Activated T-helper 1 cell treated with anti-CD3 and anti-CD28 coated beads, Interleukin-12 subunit alpha, Interleukin-12 subunit beta, Interleukin-2, Interleukin-4 antibody, amounts not matched to agents 30 ng/mL and 10 ng/mL and 1 ng/mL, durations not matched to agents 14 hours and 24 hours and 36 hours (primary cell): ENCODE results near the gene MSI2. TPM values are rescaled to one million over a fixed set of nuclear protein-coding genes. Genes with fewer than 3 reads are reported as not detected.

Experiments used
- DNase-seq: peaks from one replicate; pipeline ENCODE4 v3.0.0; 2021; ENCODE audit warnings: low spot score
- H3K27ac Mint-ChIP-seq: one replicate; pipeline ENCODE4 v1.8.0; 2021; ENCODE audit warnings: mild to moderate bottlenecking, mixed read lengths
- H3K27me3 Mint-ChIP-seq: one replicate; pipeline ENCODE4 v1.8.0; 2022; ENCODE audit warnings: mild to moderate bottlenecking, moderate library complexity, mixed read lengths; ENCODE audit not compliant: insufficient read depth
- H3K36me3 Mint-ChIP-seq: one replicate; pipeline ENCODE4 v1.8.0; 2021; ENCODE audit warnings: low read depth, mixed read lengths
- H3K4me1 Mint-ChIP-seq: one replicate; pipeline ENCODE4 v1.8.0; 2021; ENCODE audit warnings: low read depth, mixed read lengths
- H3K4me3 Mint-ChIP-seq: one replicate; pipeline ENCODE4 v1.8.0; 2021; ENCODE audit warnings: mild to moderate bottlenecking, moderate library complexity, mixed read lengths
- H3K9me3 Mint-ChIP-seq: one replicate; pipeline ENCODE4 v1.8.0; 2021; ENCODE audit warnings: mixed read lengths
- intact Hi-C: fragments of 100-400 bp; cut with micrococcal nuclease; formaldehyde crosslinking; loops from one replicate; pipeline ENCODE4 v1.15.1; 2024
- total RNA-seq: library from RNA; stranded (reverse); gene quantifications from 2 replicates; pipeline ENCODE4 v1.2.3, GENCODE V29; 2022

MSI2 gene
- total RNA-seq, 1 donor from 2014 or later: 278 TPM

GRCh38 chr17:57550668-57551315, 294.5 kb downstream of the MSI2 start:
- peaks cover 8% of the 10 kb centered on the region for H3K36me3 Mint-ChIP-seq
- intact Hi-C loops: no loop called here
- H3K9me3 Mint-ChIP-seq: no peaks in the 10 kb centered on the region
- no peak for DNase-seq
- no peaks in the 10 kb centered on the region for H3K27me3 Mint-ChIP-seq
- H3K4me3 Mint-ChIP-seq: no peak overlapping the region
- no peak overlapping the region for H3K27ac Mint-ChIP-seq
- H3K4me1 Mint-ChIP-seq: peaks cover 12% of the 10 kb centered on the region

- Mint-ChIP-seq H3K4me1 (peaks cover 11% of the 10 kb centered on the region), H3K27ac (no peak overlapping the region), H3K27me3 (no peaks in the 10 kb centered on the region), H3K36me3 (peaks cover 8% of the 10 kb centered on the region), H3K4me3 (no peak overlapping the region), H3K9me3 (no peaks in the 10 kb centered on the region)
- DNase-seq: no peak
- intact Hi-C loops: no loop called here
Observed at GRCh38 chr17:57551321-57552079, 295.2 kb downstream of the MSI2 start.

- no peaks in the 10 kb centered on the region for H3K9me3 Mint-ChIP-seq
- peaks cover 5% of the 10 kb centered on the region for H3K4me1 Mint-ChIP-seq
- H3K27ac Mint-ChIP-seq: no peak overlapping the region
- H3K27me3 Mint-ChIP-seq: no peaks in the 10 kb centered on the region
- intact Hi-C loops: no loop called here
- H3K4me3 Mint-ChIP-seq: no peak overlapping the region
- no peak for DNase-seq
- H3K36me3 Mint-ChIP-seq: peaks cover 10% of the 10 kb centered on the region
Observed at GRCh38 chr17:57552114-57552624, 295.8 kb downstream of the MSI2 start.

- H3K9me3 Mint-ChIP-seq: no peaks in the 10 kb centered on the region
- DNase-seq: no peak
- H3K27ac Mint-ChIP-seq: no peak overlapping the region
- no peaks in the 10 kb centered on the region for H3K27me3 Mint-ChIP-seq
- H3K4me3 Mint-ChIP-seq: no peak overlapping the region
- no peaks in the 10 kb centered on the region for H3K4me1 Mint-ChIP-seq
- intact Hi-C loops: no loop called here
- peaks cover 8% of the 10 kb centered on the region for H3K36me3 Mint-ChIP-seq
Observed at GRCh38 chr17:57553526-57553925, 297.2 kb downstream of the MSI2 start.

- Mint-ChIP-seq H3K36me3 (peaks cover 8% of the 10 kb centered on the region), H3K27ac (no peak overlapping the region), H3K4me3 (no peak overlapping the region), H3K9me3 (no peaks in the 10 kb centered on the region), H3K27me3 (no peaks in the 10 kb centered on the region), H3K4me1 (no peaks in the 10 kb centered on the region)
- intact Hi-C loops: no loop called here
- no peak for DNase-seq
Observed at GRCh38 chr17:57553991-57554825, 297.9 kb downstream of the MSI2 start.

- Mint-ChIP-seq H3K27ac (peak overlapping the region; percentile 64), H3K4me1 (no peaks in the 10 kb centered on the region), H3K36me3 (peaks cover 3% of the 10 kb centered on the region), H3K27me3 (no peaks in the 10 kb centered on the region), H3K9me3 (no peaks in the 10 kb centered on the region), H3K4me3 (no peak overlapping the region)
- DNase-seq: no peak
- intact Hi-C loops: no loop called here
Observed at GRCh38 chr17:57554826-57555635, 298.7 kb downstream of the MSI2 start.

GRCh38 chr17:57555636-57556175, 299.4 kb downstream of the MSI2 start:
- intact Hi-C loops: no loop called here
- Mint-ChIP-seq H3K36me3 (peaks cover 3% of the 10 kb centered on the region), H3K4me3 (no peak overlapping the region), H3K9me3 (no peaks in the 10 kb centered on the region), H3K4me1 (peaks cover 5% of the 10 kb centered on the region), H3K27ac (peak overlapping the region; percentile 64), H3K27me3 (no peaks in the 10 kb centered on the region)
- no peak for DNase-seq

- Mint-ChIP-seq H3K36me3 (peaks cover 3% of the 10 kb centered on the region), H3K27ac (no peak overlapping the region), H3K9me3 (no peaks in the 10 kb centered on the region), H3K4me1 (peaks cover 11% of the 10 kb centered on the region), H3K4me3 (no peak overlapping the region), H3K27me3 (no peaks in the 10 kb centered on the region)
- no peak for DNase-seq
- intact Hi-C loops: no loop called here
Observed at GRCh38 chr17:57556320-57556719, 300.0 kb downstream of the MSI2 start.

GRCh38 chr17:57556977-57557376, 300.7 kb downstream of the MSI2 start:
- Mint-ChIP-seq H3K36me3 (peaks cover 3% of the 10 kb centered on the region), H3K27me3 (no peaks in the 10 kb centered on the region), H3K4me1 (peaks cover 13% of the 10 kb centered on the region), H3K27ac (no peak overlapping the region), H3K9me3 (no peaks in the 10 kb centered on the region), H3K4me3 (no peak overlapping the region)
- no peak for DNase-seq
- intact Hi-C loops: no loop called here

GRCh38 chr17:57557416-57557815, 301.1 kb downstream of the MSI2 start:
- intact Hi-C loops: no loop called here
- Mint-ChIP-seq H3K27me3 (no peaks in the 10 kb centered on the region), H3K4me3 (no peak overlapping the region), H3K27ac (no peak overlapping the region), H3K36me3 (peaks cover 3% of the 10 kb centered on the region), H3K4me1 (peaks cover 13% of the 10 kb centered on the region), H3K9me3 (no peaks in the 10 kb centered on the region)
- DNase-seq: no peak

- DNase-seq: no peak
- H3K4me1 Mint-ChIP-seq: peaks cover 13% of the 10 kb centered on the region
- H3K9me3 Mint-ChIP-seq: no peaks in the 10 kb centered on the region
- no peak overlapping the region for H3K27ac Mint-ChIP-seq
- H3K27me3 Mint-ChIP-seq: no peaks in the 10 kb centered on the region
- no peak overlapping the region for H3K4me3 Mint-ChIP-seq
- intact Hi-C loops: no loop called here
- H3K36me3 Mint-ChIP-seq: peaks cover 3% of the 10 kb centered on the region
Observed at GRCh38 chr17:57557834-57558681, 301.7 kb downstream of the MSI2 start.
